CD4-positive, alpha-beta T cell (primary cell): ENCODE data around the gene SNRPE. TPM values are rescaled to one million over a fixed set of nuclear protein-coding genes. Genes with fewer than 3 reads are reported as not detected.

Source experiments
- ATAC-seq: fragments of 200-7000 bp; cut with Tn5 transposase; one replicate; pipeline ENCODE4 v1.10.0; 2022; ENCODE audit warnings: mild to moderate bottlenecking; ENCODE audit not compliant: poor library complexity
- CTCF ChIA-PET: fragments of 350-600 bp; sonication (Branson Sonifier 250); formaldehyde crosslinking; loops from one replicate; lab custom pipeline; 2021; ENCODE audit warnings: antibody characterized with exemption, inconsistent platforms; lab: Charles Lee
- POLR2A ChIA-PET: fragments of 350-600 bp; sonication (Branson Sonifier 250); formaldehyde crosslinking; loops from one replicate; lab custom pipeline; 2021; ENCODE audit warnings: antibody characterized with exemption, inconsistent platforms; lab: Charles Lee
- DNase-seq, 14 experiments: peaks; one replicate each; pipeline ENCODE4 v3.0.0-alpha.2; 2013 to 2020; ENCODE audit warnings: mixed read lengths in 2 of 14
- H3K27ac ChIP-seq, 2 donors: one replicate each; pipeline versions ENCODE4 v1.5.1 to v1.7.0; 2013; ENCODE audit warnings: low read length in 2 of 2, low read depth in 1 of 2, mild to moderate bottlenecking in 1 of 2
- H3K27me3 ChIP-seq, 2 experiments: 1 replicate in 1 of 2; 2 replicates in 1 of 2; pipeline versions ENCODE4 v1.6.1 to v1.7.0; 2013; ENCODE audit warnings: low read length in 2 of 2, control low read depth in 1 of 2, mild to moderate bottlenecking in 1 of 2, moderate library complexity in 1 of 2; ENCODE audit not compliant: insufficient read depth in 2 of 2, control insufficient read depth in 1 of 2
- H3K36me3 ChIP-seq: one replicate; pipeline ENCODE4 v1.6.1; 2013; ENCODE audit warnings: low read length, control low read depth; ENCODE audit not compliant: insufficient read depth
- H3K4me1 ChIP-seq: one replicate; pipeline ENCODE4 v1.6.1; 2013; ENCODE audit warnings: low read length, control low read depth; ENCODE audit not compliant: insufficient read depth
- H3K4me3 ChIP-seq: one replicate; pipeline ENCODE4 v1.5.1; 2013; ENCODE audit warnings: mild to moderate bottlenecking, low read length, moderate library complexity
- H3K9me3 ChIP-seq, 2 experiments: 1 replicate in 1 of 2; 2 replicates in 1 of 2; pipeline versions ENCODE4 v1.6.1 to v1.7.0; 2013; ENCODE audit warnings: low read length in 2 of 2, mild to moderate bottlenecking in 2 of 2, control low read depth in 1 of 2, moderate library complexity in 1 of 2; ENCODE audit not compliant: control insufficient read depth in 1 of 2, insufficient read depth in 1 of 2
- H3K27ac Mint-ChIP-seq: one replicate; pipeline ENCODE4 v1.8.0; 2020; ENCODE audit warnings: mixed read lengths
- H3K27me3 Mint-ChIP-seq: one replicate; pipeline ENCODE4 v1.8.0; 2021; ENCODE audit warnings: mixed read lengths
- H3K36me3 Mint-ChIP-seq: one replicate; pipeline ENCODE4 v1.8.0; 2021; ENCODE audit warnings: low read depth, mixed read lengths
- H3K4me1 Mint-ChIP-seq: one replicate; pipeline ENCODE4 v1.8.0; 2021; ENCODE audit warnings: low read depth, mixed read lengths
- H3K4me3 Mint-ChIP-seq: one replicate; pipeline ENCODE4 v1.8.0; 2020; ENCODE audit warnings: mild to moderate bottlenecking, mixed read lengths
- H3K9me3 Mint-ChIP-seq: one replicate; pipeline ENCODE4 v1.8.0; 2020; ENCODE audit warnings: mixed read lengths
- intact Hi-C, 2 experiments: fragments of 100-400 bp; cut with DNase I in 1 of 2; cut with micrococcal nuclease in 1 of 2; formaldehyde crosslinking; loops; one replicate each; pipeline versions ENCODE4 v1.15.1 to v1.9.0; 2023 to 2025; cut with DNase I, micrococcal nuclease
- total RNA-seq, 174 experiments: library from RNA in 2 of 174; stranded (reverse) in 2 of 174; gene quantifications; one replicate each; pipeline ENCODE4 v1.2.3 and lab custom pipeline; 2021 to 2026
- TF ChIP-seq, protein P1 (sequence below): fragments of 200-600 bp; IDR thresholded peaks from one replicate; pipeline ENCODE4 v1.8.0; 2022; ENCODE audit warnings: antibody characterized with exemption, mild to moderate bottlenecking

Gene SNRPE
- total RNA-seq, 2 experiments from 2014 or later, result 63.0 to 65.9 TPM

- CTCF ChIA-PET, result no interaction called here
- H3K36me3 ChIP-seq, result no peaks in the 10 kb centered on the region
- H3K9me3 ChIP-seq, result peaks cover 8 to 9% of the 10 kb centered on the region in 2 experiments
- POLR2A ChIA-PET, result no interaction called here
- no peaks in the 10 kb centered on the region for H3K27me3 Mint-ChIP-seq
- no peak overlapping the region for H3K4me3 ChIP-seq
- peaks cover 5% of the 10 kb centered on the region for H3K9me3 Mint-ChIP-seq
- DNase-seq, result no peak
- no peak overlapping the region for H3K4me3 Mint-ChIP-seq
- no peak for ATAC-seq
- H3K27ac ChIP-seq, result no peak overlapping the region
- H3K36me3 Mint-ChIP-seq, result peaks cover 3% of the 10 kb centered on the region
- H3K4me1 ChIP-seq, result no peaks in the 10 kb centered on the region
- no peak overlapping the region for H3K27ac Mint-ChIP-seq
- intact Hi-C loops, result no loop called here
- TF ChIP-seq, protein P1, sequence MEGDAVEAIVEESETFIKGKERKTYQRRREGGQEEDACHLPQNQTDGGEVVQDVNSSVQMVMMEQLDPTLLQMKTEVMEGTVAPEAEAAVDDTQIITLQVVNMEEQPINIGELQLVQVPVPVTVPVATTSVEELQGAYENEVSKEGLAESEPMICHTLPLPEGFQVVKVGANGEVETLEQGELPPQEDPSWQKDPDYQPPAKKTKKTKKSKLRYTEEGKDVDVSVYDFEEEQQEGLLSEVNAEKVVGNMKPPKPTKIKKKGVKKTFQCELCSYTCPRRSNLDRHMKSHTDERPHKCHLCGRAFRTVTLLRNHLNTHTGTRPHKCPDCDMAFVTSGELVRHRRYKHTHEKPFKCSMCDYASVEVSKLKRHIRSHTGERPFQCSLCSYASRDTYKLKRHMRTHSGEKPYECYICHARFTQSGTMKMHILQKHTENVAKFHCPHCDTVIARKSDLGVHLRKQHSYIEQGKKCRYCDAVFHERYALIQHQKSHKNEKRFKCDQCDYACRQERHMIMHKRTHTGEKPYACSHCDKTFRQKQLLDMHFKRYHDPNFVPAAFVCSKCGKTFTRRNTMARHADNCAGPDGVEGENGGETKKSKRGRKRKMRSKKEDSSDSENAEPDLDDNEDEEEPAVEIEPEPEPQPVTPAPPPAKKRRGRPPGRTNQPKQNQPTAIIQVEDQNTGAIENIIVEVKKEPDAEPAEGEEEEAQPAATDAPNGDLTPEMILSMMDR, result no peak
- H3K27me3 ChIP-seq, result no peaks in the 10 kb centered on the region
- no peaks in the 10 kb centered on the region for H3K4me1 Mint-ChIP-seq
Measured at GRCh38 chr1:203898458-203899352, 37.3 kb downstream of the SNRPE start.

- no peaks in the 10 kb centered on the region for H3K4me1 ChIP-seq
- no peaks in the 10 kb centered on the region for H3K36me3 ChIP-seq
- H3K27ac Mint-ChIP-seq, result no peak overlapping the region
- H3K9me3 Mint-ChIP-seq, result peaks cover 4% of the 10 kb centered on the region
- H3K36me3 Mint-ChIP-seq, result peaks cover 3% of the 10 kb centered on the region
- ChIA-PET CTCF (no interaction called here), POLR2A (no interaction called here)
- no peaks in the 10 kb centered on the region for H3K27me3 Mint-ChIP-seq
- H3K4me1 Mint-ChIP-seq, result no peaks in the 10 kb centered on the region
- TF ChIP-seq, protein P1, result no peak
- no peak overlapping the region for H3K4me3 ChIP-seq
- intact Hi-C loops, result no loop called here
- peaks cover 3 to 5% of the 10 kb centered on the region in 2 experiments for H3K9me3 ChIP-seq
- no peaks in the 10 kb centered on the region for H3K27me3 ChIP-seq
- DNase-seq, result no peak
- ATAC-seq, result no peak
- no peak overlapping the region for H3K4me3 Mint-ChIP-seq
- H3K27ac ChIP-seq, result no peak overlapping the region
Measured at GRCh38 chr1:203899353-203899716, 37.9 kb downstream of the SNRPE start.

DNA sequence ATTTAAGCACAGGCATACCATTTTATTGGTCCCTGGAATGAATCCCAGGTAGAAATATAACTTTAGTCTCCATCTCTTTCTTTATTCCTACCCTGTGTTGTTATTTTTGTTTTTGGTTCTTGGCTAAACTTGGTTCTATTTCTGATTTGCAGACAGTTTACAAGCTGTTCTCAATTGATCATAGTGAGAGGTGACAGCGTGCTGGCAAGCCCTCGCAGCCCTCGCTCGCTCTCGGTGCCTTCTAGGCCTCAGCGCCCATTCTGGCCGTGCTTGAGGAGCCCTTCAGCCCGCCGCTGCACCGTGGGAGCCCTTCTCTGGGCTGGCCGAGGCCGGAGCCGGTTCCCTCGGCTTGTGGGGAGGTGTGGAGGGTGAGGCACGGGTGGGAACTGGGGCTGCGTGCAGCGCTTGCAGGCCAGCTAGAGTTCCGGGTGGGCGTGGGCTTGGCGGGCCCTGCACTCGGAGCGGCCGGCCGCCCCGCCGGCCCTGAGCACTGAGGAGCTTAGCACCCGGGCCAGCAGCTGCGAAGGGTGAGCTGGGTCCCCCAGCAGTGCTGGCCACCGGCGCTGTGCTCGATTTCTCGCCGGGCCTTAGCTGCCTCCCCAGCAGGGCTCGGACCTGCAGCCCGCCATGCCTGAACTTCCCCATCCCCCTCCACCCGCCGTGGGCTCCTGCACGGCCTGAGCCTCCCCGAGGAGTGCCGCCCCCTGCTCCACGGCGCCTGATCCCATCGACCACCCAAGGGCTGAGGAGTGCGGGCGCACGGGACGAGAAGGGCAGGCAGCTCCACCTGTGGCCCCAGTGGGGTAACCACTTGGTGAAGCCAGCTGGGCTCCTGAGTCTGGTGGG lies 38.7 kb downstream of the SNRPE start:
- Mint-ChIP-seq H3K4me3 (no peak overlapping the region), H3K27me3 (no peaks in the 10 kb centered on the region), H3K4me1 (no peaks in the 10 kb centered on the region), H3K9me3 (no peaks in the 10 kb centered on the region), H3K36me3 (no peaks in the 10 kb centered on the region), H3K27ac (no peak overlapping the region)
- TF ChIP-seq, protein P1, result no peak
- Histone ChIP-seq H3K36me3 (no peaks in the 10 kb centered on the region), H3K4me1 (no peaks in the 10 kb centered on the region), H3K9me3 (peaks cover 0 to under 1% of the 10 kb centered on the region in 2 experiments), H3K27me3 (no peaks in the 10 kb centered on the region), H3K27ac (no peak overlapping the region), H3K4me3 (no peak overlapping the region)
- ATAC-seq (no peak), DNase-seq (no peak)
- intact Hi-C loops, result no loop called here
- ChIA-PET CTCF (no interaction called here), POLR2A (no interaction called here)
